ENCODE measurements around the gene PIEZO1.

PIEZO1 gene

GRCh38 chr16:88806491-88807111, 21.6 kb upstream of the PIEZO1 start:
- no peak for TF ChIP-seq CTCF (IDR thresholded peaks at IDR 0.05; ENCODE audit: low read depth, low read length, missing control alignments)
- H3K4me3 ChIP-seq (ENCODE audit: low read depth, low read length) = no peak overlapping the region
- no peak for DNase-seq (ENCODE audit: low read depth)

GRCh38 chr16:88805887-88806393, 20.9 kb upstream of the PIEZO1 start:
- no peak for TF ChIP-seq CTCF (IDR thresholded peaks at IDR 0.05; ENCODE audit: low read depth, low read length, missing control alignments)
- H3K4me3 ChIP-seq (ENCODE audit: low read depth, low read length) = no peak overlapping the region
- no peak for DNase-seq (ENCODE audit: low read depth)

GRCh38 chr16:88805340-88805715, 20.3 kb upstream of the PIEZO1 start:
- peak overlapping the region; percentile 80 for H3K4me3 ChIP-seq (ENCODE audit: low read depth, low read length)
- no peak for TF ChIP-seq CTCF (IDR thresholded peaks at IDR 0.05; ENCODE audit: low read depth, low read length, missing control alignments)
- no peak for DNase-seq (ENCODE audit: low read depth)

GRCh38 chr16:88804552-88805339, 19.7 kb upstream of the PIEZO1 start:
- peak overlapping the region; percentile 80 for H3K4me3 ChIP-seq (ENCODE audit: low read depth, low read length)
- TF ChIP-seq CTCF (IDR thresholded peaks at IDR 0.05; ENCODE audit: low read depth, low read length, missing control alignments) = no peak
- no peak for DNase-seq (ENCODE audit: low read depth)

- no peak for TF ChIP-seq CTCF (IDR thresholded peaks at IDR 0.05; ENCODE audit: low read depth, low read length, missing control alignments)
- no peak for DNase-seq (ENCODE audit: low read depth)
- peak overlapping the region; percentile 80 for H3K4me3 ChIP-seq (ENCODE audit: low read depth, low read length)
Measured at GRCh38 chr16:88804173-88804551, 19.1 kb upstream of the PIEZO1 start.

- TF ChIP-seq CTCF (IDR thresholded peaks at IDR 0.05; ENCODE audit: low read depth, low read length, missing control alignments) = no peak
- no peak for DNase-seq (ENCODE audit: low read depth)
- H3K4me3 ChIP-seq (ENCODE audit: low read depth, low read length) = peak within 1 kb of the TSS; percentile 80
Measured at GRCh38 chr16:88803264-88803987, 18.4 kb upstream of the PIEZO1 start, which contains the start of gene CDT1. Gene CDT1 (plus strand): TSS chr16:88803789. CDS start chr16:88803832, 43 bp downstream.
